ENCODE results near the gene RAB26. TPM values are rescaled to one million over a fixed set of nuclear protein-coding genes. Genes with fewer than 3 reads are reported as not detected.

RAB26 gene
- total and polyA plus RNA-seq, 2 of the 13 experiments (the other 11 are each of a cell fraction or from before 2014, with no cell fraction given) = 0.86 to 3.6 TPM

DNA sequence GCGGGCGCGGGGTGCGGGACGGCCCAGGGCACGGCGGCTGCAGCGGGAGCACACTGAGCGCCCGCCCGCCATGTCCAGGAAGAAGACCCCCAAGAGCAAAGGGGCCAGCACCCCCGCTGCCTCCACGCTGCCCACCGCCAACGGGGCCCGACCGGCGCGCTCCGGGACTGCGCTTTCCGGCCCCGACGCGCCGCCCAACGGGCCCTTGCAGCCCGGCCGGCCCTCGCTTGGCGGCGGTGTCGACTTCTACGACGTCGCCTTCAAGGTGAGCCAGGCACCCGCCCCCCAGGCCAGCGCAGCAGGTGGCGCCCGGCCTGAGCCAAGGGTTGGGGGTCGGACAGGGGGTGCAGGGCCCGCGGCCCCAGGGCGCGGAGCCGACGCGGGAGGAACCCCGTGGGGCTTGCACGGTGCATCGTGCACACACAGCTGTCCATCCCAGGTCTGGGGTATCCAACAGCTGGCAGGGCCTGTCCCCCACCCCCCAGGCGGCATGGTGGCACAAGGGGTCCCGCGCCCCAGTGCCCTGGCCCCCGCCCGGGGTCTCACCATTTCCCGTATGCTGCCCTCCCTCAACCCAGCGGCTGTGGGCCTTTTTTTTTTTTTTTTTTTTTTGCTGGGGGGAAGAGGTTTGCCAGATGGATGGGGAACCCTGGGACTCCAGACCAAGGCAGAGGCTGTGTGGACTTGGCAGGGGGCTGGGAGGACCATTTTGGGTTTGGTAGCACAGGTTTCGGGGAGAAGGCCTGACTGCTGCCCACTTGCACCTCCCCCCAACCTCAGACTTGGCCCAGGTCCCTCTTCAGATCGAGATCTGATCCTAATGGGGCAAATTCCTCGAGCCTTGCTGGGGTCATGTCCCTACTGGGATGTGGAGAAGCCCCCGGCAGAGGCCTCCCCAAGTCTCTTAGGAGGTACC, 547 bp downstream of the RAB26 start (continued):
- TF ChIP-seq, protein P1, sequence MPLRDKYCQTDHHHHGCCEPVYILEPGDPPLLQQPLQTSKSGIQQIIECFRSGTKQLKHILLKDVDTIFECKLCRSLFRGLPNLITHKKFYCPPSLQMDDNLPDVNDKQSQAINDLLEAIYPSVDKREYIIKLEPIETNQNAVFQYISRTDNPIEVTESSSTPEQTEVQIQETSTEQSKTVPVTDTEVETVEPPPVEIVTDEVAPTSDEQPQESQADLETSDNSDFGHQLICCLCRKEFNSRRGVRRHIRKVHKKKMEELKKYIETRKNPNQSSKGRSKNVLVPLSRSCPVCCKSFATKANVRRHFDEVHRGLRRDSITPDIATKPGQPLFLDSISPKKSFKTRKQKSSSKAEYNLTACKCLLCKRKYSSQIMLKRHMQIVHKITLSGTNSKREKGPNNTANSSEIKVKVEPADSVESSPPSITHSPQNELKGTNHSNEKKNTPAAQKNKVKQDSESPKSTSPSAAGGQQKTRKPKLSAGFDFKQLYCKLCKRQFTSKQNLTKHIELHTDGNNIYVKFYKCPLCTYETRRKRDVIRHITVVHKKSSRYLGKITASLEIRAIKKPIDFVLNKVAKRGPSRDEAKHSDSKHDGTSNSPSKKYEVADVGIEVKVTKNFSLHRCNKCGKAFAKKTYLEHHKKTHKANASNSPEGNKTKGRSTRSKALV (CRISPR knock-in tag; IDR thresholded peaks at IDR 0.05) = 0 out of 2 replicates have a peak, but pooled peaks have one; percentile 9
- TF ChIP-seq ZNF121 (CRISPR knock-in tag; IDR thresholded peaks at IDR 0.05) (peak; percentile 78; the same call in 1 of the 2 replicates), ZNF83 (CRISPR knock-in tag; IDR thresholded peaks at IDR 0.05; ENCODE audit: borderline replicate concordance) (no peak), ZNF777 (CRISPR knock-in tag; IDR thresholded peaks at IDR 0.05) (peak; percentile 18), KDM2A (CRISPR knock-in tag; IDR thresholded peaks at IDR 0.05; ENCODE audit: borderline replicate concordance, low read depth) (peak; percentile 28), NONO (IDR thresholded peaks at IDR 0.05) (no peak), NONO (CRISPR knock-in tag; conservative IDR thresholded peaks at IDR 0.05) (peak; percentile 39; the same call in 1 of the 2 replicates), ZNF674 (CRISPR knock-in tag; IDR thresholded peaks at IDR 0.05; ENCODE audit: low read depth) (0 out of 2 replicates have a peak, but pooled peaks have one; percentile 45), SKI (IDR thresholded peaks at IDR 0.05; ENCODE audit: partially characterized antibody) (peak; percentile 22), TCF7L2 (IDR thresholded peaks at IDR 0.05; ENCODE audit: low read depth, low read length) (no peak), HNRNPK (IDR thresholded peaks at IDR 0.05; ENCODE audit: low read depth, low read length, poor library complexity, severe bottlenecking) (no peak), NCOR1 (IDR thresholded peaks at IDR 0.05; ENCODE audit: borderline replicate concordance, low read length) (no peak), GFI1 (CRISPR knock-in tag; IDR thresholded peaks at IDR 0.05; ENCODE audit: borderline replicate concordance) (no peak), ZNF883 (CRISPR knock-in tag; IDR thresholded peaks at IDR 0.05; ENCODE audit: not compliant biosample characterization) (no peak), ZNF660 (CRISPR knock-in tag; IDR thresholded peaks at IDR 0.05; ENCODE audit: borderline replicate concordance, low read depth) (no peak), HDAC6 (IDR thresholded peaks at IDR 0.05; ENCODE audit: low read depth, low read length) (no peak), ZBTB7A (CRISPR knock-in tag; IDR thresholded peaks at IDR 0.05) (peak; percentile 68; the same call in 1 of the 2 replicates), STAG1 (CRISPR knock-in tag; IDR thresholded peaks at IDR 0.05) (peak; percentile 21; the same call in 1 of the 2 replicates), NFATC3 (CRISPR knock-in tag; IDR thresholded peaks at IDR 0.05) (no peak), ZNF780A (CRISPR knock-in tag; IDR thresholded peaks at IDR 0.05) (no peak)
- TF ChIP-seq, protein P2, sequence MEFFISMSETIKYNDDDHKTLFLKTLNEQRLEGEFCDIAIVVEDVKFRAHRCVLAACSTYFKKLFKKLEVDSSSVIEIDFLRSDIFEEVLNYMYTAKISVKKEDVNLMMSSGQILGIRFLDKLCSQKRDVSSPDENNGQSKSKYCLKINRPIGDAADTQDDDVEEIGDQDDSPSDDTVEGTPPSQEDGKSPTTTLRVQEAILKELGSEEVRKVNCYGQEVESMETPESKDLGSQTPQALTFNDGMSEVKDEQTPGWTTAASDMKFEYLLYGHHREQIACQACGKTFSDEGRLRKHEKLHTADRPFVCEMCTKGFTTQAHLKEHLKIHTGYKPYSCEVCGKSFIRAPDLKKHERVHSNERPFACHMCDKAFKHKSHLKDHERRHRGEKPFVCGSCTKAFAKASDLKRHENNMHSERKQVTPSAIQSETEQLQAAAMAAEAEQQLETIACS (CRISPR knock-in tag; IDR thresholded peaks at IDR 0.05) = peak; percentile 28; the same call in 1 of the 2 replicates
- TF ChIP-seq, protein P3, sequence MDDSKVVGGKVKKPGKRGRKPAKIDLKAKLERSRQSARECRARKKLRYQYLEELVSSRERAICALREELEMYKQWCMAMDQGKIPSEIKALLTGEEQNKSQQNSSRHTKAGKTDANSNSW (CRISPR knock-in tag; IDR thresholded peaks at IDR 0.05; ENCODE audit: borderline replicate concordance) = no peak
